Inferior parietal cortex (tissue), 1 donor: ENCODE results near the gene ELFN1.
A peak's percentile ranks its signal among the peaks of the same experiment; 100 is the strongest.

ENCODE experiments used
- DNase-seq: peaks from one replicate; pipeline ENCODE4 v3.0.0-alpha.2; 2016; ENCODE audit errors: extremely low spot score

Gene ELFN1

GRCh38 chr7:1725199-1725690 is 55.2 kb downstream of the ELFN1 start:
- DNase-seq, result peak; percentile 11

- DNase-seq, result no peak
Observed at GRCh38 chr7:1725766-1726630, 55.9 kb downstream of the ELFN1 start.

- DNase-seq, result no peak
Observed at GRCh38 chr7:1727079-1727478, 57.0 kb downstream of the ELFN1 start.

- no peak for DNase-seq
Observed at GRCh38 chr7:1727812-1728570, 57.9 kb downstream of the ELFN1 start.

- DNase-seq, result no peak
Observed at GRCh38 chr7:1729183-1729582, 59.1 kb downstream of the ELFN1 start.

- DNase-seq, result no peak
Observed at GRCh38 chr7:1729773-1730172, 59.7 kb downstream of the ELFN1 start.

- DNase-seq, result no peak
Observed at GRCh38 chr7:1732072-1732471, 62.0 kb downstream of the ELFN1 start.

- no peak for DNase-seq
Observed at GRCh38 chr7:1732645-1733044, 62.6 kb downstream of the ELFN1 start.

- DNase-seq, result no peak
Observed at GRCh38 chr7:1733206-1733907, 63.3 kb downstream of the ELFN1 start.

- no peak for DNase-seq
Observed at GRCh38 chr7:1733908-1734730, 64.0 kb downstream of the ELFN1 start.

GRCh38 chr7:1735262-1735661 is 65.2 kb downstream of the ELFN1 start:
- DNase-seq, result no peak

- no peak for DNase-seq
Observed at GRCh38 chr7:1735806-1736483, 65.9 kb downstream of the ELFN1 start.

- DNase-seq, result no peak
Observed at GRCh38 chr7:1736484-1736817, 66.4 kb downstream of the ELFN1 start.

GRCh38 chr7:1736830-1737229 is 66.8 kb downstream of the ELFN1 start:
- DNase-seq, result no peak

GRCh38 chr7:1737523-1737922 is 67.4 kb downstream of the ELFN1 start:
- DNase-seq, result no peak

GRCh38 chr7:1737956-1738355 is 67.9 kb downstream of the ELFN1 start:
- no peak for DNase-seq

GRCh38 chr7:1738511-1738910 is 68.4 kb downstream of the ELFN1 start:
- no peak for DNase-seq

GRCh38 chr7:1738956-1739355 is 68.9 kb downstream of the ELFN1 start:
- no peak for DNase-seq

- no peak for DNase-seq
Observed at GRCh38 chr7:1739593-1739992, 69.5 kb downstream of the ELFN1 start.

GRCh38 chr7:1740214-1740613 is 70.1 kb downstream of the ELFN1 start:
- DNase-seq, result no peak

GRCh38 chr7:1741246-1741645 is 71.2 kb downstream of the ELFN1 start:
- no peak for DNase-seq
